Bronchial smooth muscle cell (primary cell): ENCODE results near the gene C19orf44. TPM values are rescaled to one million over a fixed set of nuclear protein-coding genes. Genes with fewer than 3 reads are reported as not detected.

Source experiments
- total RNA-seq: library from RNA; depleted of rRNA; stranded (reverse); fragments of >200 nt; gene quantifications from 2 replicates; pipeline ENCODE4 v1.2.1, GENCODE V29; 2014

C19orf44 gene
- total RNA-seq = 2.0 and 2.6 TPM in 2 replicates

GRCh38 chr19:16495982-16496612 lies at the start of gene C19orf44, which contains the start of gene CALR3:
Gene C19orf44, plus strand, starts transcription at chr19:16496394. Its CDS starts 4,399 bp downstream, at chr19:16500793.
Gene CALR3, minus strand, starts transcription at chr19:16496167. Its CDS starts 38 bp downstream, at chr19:16496129.

DNA sequence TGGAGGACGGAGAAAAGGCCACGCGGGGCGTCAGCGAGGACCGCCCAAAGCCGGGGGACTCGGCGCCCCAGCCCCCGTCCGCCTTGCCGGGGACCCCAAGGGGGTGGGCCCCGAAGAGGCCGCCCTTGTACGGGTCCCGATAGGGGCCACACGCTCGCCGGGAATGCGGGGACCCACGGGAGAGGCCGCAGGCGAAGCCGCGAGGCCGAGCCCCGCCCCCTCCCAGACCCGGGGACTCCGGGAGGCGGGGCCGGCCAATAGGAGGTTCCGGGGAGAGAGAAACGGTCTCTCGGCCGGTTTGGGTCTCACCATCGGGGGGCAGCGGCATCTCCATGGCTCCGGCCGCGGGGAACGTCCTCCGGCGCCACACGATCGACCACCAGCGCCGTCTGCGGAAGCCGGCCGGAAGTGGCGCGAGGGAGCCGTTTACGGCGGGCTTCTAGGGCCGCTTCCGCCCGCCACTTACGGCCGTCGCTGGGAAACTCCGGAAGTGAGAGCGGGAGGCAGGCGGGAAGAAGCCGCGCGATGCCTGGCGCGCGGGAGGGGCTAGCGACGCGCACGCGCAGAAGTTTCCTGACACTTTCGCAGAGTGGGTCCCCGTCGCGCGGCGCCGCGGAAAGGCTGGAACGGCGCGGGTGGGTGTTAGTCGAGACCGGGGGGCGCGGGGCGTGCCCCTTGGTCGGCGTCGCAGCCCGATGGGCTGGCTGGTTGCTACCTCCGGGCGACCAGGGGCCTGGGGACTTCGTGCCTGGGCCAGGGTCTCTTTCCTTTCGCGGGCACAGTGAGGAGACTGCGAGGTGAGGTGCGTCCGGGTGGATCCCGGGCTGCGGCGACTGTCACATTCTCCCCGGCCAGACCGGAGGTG lies 46.1 kb downstream of the C19orf44 start, which contains the start of gene CHERP:
Gene CHERP (minus strand): TSS at position 393 of the 865 bp plus-strand sequence. CDS start 59 bp downstream, at position 334.

Other genes starting within 250 kb of the C19orf44 start
- gene KLF2, start 171.6 kb upstream of the C19orf44 start, total RNA-seq = 0.34 and 0.63 TPM in 2 replicates
- 7.7 and 8.8 TPM in 2 replicates for gene EPS15L1, start 24.4 kb upstream of the C19orf44 start, total RNA-seq
- gene CALR3, start 227 bp upstream of the C19orf44 start, total RNA-seq = 0.16 TPM in 1 of 2 replicates, not detected in the other
- gene CHERP, start 46.0 kb downstream of the C19orf44 start, total RNA-seq = 4.4 and 4.6 TPM in 2 replicates
- gene SLC35E1, start 76.0 kb downstream of the C19orf44 start, total RNA-seq = 11.0 and 12.6 TPM in 2 replicates
- 3.6 and 4.4 TPM in 2 replicates for gene MED26, start 131.8 kb downstream of the C19orf44 start, total RNA-seq
- gene SMIM7, start 163.8 kb downstream of the C19orf44 start, total RNA-seq = 57.1 and 83.3 TPM in 2 replicates
- 3.2 and 4.8 TPM in 2 replicates for gene TMEM38A, start 164.7 kb downstream of the C19orf44 start, total RNA-seq
- under 0.01 TPM in 1 of 2 replicates, not detected in the other for gene NWD1, start 223.5 kb downstream of the C19orf44 start, total RNA-seq